ENCODE data around the gene ARHGEF19.
"Not testable (repeated sequence)": the region's sequence is repeated elsewhere in the genome, so short reads cannot be mapped to it uniquely, and the experiment has no call there.

The ARHGEF19 gene

GRCh38 chr1:16212251-16212961, at the start of gene ARHGEF19:
TSS of gene ARHGEF19 (minus strand) at chr1:16212652. CDS start at chr1:16209054, 3,598 bp downstream.
- no peak for DNase-seq (ENCODE audit: low spot score)

DNA sequence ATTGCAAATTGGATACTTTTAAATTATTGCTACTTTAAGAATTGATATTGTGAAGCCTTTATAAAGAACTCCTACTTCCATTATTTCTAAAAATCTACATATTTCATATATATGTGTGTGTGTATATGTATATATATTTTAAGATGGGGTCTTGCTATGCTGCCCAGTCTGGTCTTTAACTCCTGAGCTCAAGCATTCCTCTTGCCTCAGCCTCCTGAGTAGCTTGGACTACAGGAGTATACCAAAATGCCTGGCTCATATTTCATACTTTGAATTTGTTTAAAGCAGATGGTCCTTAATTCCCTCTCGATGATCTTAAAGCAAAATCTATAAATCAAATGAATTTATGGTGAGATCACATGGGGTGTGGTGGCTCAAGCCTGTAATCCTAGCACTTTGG, 49.6 kb upstream of the ARHGEF19 start:
- no peak for DNase-seq (ENCODE audit: low spot score)

DNA sequence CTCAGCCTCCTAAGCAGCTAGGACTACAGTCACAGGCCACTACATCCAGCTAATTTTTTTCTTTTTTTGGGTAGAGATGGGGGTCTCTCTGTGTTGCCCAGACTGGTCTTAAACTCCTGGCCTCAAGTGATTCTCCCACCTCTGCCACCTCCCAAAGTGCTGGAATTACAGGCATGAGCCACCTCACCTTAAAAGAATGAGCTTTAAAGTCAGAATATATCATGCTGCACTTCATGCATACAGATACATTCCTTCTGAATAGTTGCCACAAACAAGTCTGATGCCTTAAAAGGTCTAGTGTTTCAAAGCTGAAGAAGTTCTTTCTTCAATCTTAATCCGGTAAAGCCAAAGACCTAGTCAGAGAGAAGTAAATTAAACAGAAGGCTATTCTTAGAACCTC, 48.4 kb upstream of the ARHGEF19 start:
- DNase-seq (ENCODE audit: low spot score), result no peak

- no peak for DNase-seq (ENCODE audit: low spot score)
These were observed 46.2 kb upstream of the ARHGEF19 start for GRCh38 chr1:16258591-16259135.

GRCh38 chr1:16257968-16258367, 45.5 kb upstream of the ARHGEF19 start:
- no peak for DNase-seq (ENCODE audit: low spot score)

DNA sequence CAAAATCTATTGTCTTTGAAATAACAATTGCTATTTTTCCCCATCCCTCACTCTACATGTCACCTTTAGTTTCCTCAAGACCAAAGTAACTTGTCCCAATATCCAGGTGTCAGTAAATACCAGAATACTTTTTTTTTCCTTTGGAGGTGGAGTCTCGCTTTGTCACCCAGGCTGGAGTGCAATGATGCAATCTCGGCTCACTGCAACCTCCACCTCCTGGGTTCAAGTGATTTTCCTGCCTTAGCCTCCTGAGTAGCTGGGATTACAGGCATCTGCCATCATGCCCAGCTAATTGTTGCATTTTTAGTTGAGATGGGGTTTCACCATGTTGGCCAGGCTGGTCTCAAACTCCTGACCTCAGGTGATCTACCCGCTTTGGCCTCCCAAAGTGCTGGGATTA, 45.1 kb upstream of the ARHGEF19 start:
- DNase-seq (ENCODE audit: low spot score), result not testable (repeated sequence)

DNA sequence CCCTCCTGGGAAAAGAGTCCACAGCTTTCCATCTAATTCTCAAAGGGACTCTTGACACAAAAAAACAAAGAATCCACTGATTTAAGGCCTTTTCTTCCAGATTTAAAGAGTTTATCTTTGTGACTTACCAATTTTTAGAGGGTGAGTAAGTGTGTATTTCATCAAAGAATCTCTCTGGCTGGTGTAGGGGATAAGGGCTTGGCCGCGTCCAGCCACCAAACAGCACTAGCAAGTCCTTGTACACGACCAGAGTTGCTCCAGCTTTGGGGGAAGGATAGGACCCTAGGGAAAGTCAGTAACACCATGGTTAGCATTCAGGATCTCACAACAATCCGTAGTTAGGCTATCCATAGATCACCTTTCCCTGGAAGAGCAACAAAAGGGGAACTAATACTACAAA, 44.0 kb upstream of the ARHGEF19 start:
- DNase-seq (ENCODE audit: low spot score), result no peak

- DNase-seq (ENCODE audit: low spot score), result no peak
These were observed 41.9 kb upstream of the ARHGEF19 start for GRCh38 chr1:16254263-16254928.

DNA sequence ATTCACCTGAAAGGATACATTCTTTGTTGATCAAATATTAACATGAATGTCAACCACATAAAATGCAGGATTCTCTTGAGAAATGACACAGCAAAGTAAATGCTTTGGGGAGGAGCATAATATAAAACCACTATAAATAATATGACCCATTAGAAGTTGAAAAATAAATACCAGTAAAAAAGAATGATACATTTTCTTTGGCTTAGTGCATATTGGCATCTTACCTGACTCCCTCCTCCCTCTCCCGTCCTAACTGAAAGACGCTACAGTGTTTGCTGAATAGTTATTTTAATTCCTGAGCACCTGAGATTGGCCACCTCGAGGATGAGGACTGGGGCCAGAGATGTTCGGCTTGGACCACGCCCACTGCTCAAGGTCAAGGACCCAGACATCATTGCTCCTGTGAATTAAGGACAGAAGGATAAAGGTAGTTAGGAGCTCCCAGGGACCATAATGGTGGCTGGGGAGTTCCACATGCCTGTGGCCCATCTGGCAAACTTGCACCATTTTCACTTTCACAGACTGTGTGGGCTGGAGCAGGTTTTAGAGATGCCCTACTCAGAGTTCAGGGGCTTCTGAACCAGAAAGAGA, 41.0 kb upstream of the ARHGEF19 start:
- DNase-seq (ENCODE audit: low spot score), result no peak

GRCh38 chr1:16252912-16253311, 40.5 kb upstream of the ARHGEF19 start:
- no peak for DNase-seq (ENCODE audit: low spot score)

- no peak for DNase-seq (ENCODE audit: low spot score)
These were observed 38.9 kb upstream of the ARHGEF19 start for GRCh38 chr1:16251381-16251780.

GRCh38 chr1:16250524-16251251, 38.2 kb upstream of the ARHGEF19 start:
- DNase-seq (ENCODE audit: low spot score), result no peak

GRCh38 chr1:16249596-16250241, 37.3 kb upstream of the ARHGEF19 start:
- DNase-seq (ENCODE audit: low spot score), result no peak

GRCh38 chr1:16248603-16249516, 36.4 kb upstream of the ARHGEF19 start:
- peak; percentile 93 for DNase-seq (ENCODE audit: low spot score)

- no peak for DNase-seq (ENCODE audit: low spot score)
These were observed 35.6 kb upstream of the ARHGEF19 start for GRCh38 chr1:16248007-16248436.

- DNase-seq (ENCODE audit: low spot score), result no peak
These were observed 35.0 kb upstream of the ARHGEF19 start for GRCh38 chr1:16247441-16247840.

DNA sequence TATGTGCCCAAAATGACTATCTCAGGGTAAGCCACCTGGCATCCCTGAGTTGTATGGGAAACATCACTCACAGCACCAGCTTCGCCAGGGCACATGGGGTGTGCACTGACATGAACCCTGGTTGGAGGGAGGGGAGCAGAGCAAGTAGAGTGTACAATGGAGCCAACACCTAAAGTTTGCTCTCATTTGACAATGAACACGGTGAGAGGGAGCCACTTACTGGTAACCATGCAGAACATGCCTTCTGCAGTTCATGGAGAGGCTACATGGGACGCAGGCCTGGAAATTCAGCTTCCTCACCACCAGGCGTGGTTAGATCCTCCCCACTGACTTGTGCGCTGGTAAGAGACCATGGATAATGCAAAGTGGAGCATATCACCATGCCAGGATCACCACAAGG, 34.5 kb upstream of the ARHGEF19 start:
- peak; percentile 58 for DNase-seq (ENCODE audit: low spot score)

- not testable (repeated sequence) for DNase-seq (ENCODE audit: low spot score)
These were observed 33.8 kb upstream of the ARHGEF19 start for GRCh38 chr1:16246239-16246638.

GRCh38 chr1:16245476-16246196, 33.2 kb upstream of the ARHGEF19 start:
- no peak for DNase-seq (ENCODE audit: low spot score)

Data from cerebellar cortex (tissue), 1 donor.